ENCODE measurements around the gene GP1BA.

DNA sequence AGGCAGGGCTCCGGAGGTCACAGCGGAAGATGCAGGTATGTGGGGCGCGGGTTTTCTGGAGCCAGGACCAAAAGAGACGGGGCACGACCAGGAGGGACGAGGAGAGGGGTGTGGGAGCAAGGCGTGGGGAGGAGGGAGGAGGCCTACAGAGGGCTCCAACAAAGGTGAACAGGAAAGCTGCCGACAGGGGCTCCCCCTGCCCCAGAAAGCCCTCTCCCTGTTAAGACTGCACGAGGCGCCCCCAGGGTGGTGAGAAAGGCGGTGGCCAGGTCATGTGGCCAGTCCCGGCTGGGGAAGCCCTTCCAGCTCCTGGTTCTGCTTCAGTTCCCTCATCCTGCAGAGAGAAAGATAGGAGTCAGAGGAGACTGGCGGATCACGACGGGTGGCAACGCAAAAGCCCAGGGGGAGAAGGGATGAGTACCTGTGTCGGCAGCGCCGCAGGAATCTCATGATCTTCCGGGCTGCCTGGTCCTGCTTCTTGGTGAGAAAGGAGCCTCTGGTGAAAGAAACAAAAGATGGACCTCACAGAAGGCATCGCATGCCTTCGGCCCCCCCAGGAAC lies 36.5 kb downstream of the GP1BA start:
- TF ChIP-seq, protein P1, sequence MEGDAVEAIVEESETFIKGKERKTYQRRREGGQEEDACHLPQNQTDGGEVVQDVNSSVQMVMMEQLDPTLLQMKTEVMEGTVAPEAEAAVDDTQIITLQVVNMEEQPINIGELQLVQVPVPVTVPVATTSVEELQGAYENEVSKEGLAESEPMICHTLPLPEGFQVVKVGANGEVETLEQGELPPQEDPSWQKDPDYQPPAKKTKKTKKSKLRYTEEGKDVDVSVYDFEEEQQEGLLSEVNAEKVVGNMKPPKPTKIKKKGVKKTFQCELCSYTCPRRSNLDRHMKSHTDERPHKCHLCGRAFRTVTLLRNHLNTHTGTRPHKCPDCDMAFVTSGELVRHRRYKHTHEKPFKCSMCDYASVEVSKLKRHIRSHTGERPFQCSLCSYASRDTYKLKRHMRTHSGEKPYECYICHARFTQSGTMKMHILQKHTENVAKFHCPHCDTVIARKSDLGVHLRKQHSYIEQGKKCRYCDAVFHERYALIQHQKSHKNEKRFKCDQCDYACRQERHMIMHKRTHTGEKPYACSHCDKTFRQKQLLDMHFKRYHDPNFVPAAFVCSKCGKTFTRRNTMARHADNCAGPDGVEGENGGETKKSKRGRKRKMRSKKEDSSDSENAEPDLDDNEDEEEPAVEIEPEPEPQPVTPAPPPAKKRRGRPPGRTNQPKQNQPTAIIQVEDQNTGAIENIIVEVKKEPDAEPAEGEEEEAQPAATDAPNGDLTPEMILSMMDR (IDR thresholded peaks at IDR 0.05; ENCODE audit: low read length): no peak
- TF ChIP-seq EZH2 (IDR thresholded peaks at IDR 0.05; ENCODE audit: borderline replicate concordance, low read length): no peak

Measured in OCI-LY1 (cell line).